GM19452 (cell line): ENCODE data around the gene CCDC177.
"Not testable (repeated sequence)": the region's sequence is repeated elsewhere in the genome, so short reads cannot be mapped to it uniquely, and the experiment has no call there.

Experiments used
- ATAC-seq: cut with Tn5 transposase; IDR thresholded peaks from one replicate; pipeline ENCODE4 v1.9.1; 2021; ENCODE audit not compliant: unreplicated experiment

Gene CCDC177

DNA sequence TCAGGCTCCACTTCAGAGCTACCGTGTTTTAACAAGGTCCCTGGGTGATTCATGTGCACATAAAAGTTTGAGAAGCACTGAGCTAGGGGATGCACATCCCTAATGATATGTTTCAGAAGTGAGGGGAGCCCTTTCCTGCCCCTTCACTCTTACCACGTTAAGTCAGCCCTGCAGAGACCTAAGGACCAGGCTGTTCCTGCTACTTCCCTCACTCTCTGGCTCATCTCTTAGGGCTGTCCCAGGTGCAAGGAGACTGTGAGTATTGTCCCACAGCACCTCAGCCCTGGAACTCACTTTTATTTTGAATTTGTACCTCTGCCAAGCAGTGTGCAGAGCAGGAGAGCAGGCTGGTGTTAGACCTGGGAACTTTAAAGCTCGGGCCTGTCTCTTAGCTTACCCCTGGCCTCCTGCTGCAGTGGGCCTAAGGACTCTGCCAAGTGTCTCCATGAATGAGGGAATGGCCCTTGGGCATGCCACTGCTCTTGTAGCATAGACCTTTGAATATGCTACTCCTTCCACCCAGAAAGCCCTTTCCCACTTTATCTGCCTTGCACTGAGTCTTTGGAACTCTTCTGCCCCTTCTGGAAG is 25.7 kb upstream of the CCDC177 start:
- ATAC-seq, result no peak

DNA sequence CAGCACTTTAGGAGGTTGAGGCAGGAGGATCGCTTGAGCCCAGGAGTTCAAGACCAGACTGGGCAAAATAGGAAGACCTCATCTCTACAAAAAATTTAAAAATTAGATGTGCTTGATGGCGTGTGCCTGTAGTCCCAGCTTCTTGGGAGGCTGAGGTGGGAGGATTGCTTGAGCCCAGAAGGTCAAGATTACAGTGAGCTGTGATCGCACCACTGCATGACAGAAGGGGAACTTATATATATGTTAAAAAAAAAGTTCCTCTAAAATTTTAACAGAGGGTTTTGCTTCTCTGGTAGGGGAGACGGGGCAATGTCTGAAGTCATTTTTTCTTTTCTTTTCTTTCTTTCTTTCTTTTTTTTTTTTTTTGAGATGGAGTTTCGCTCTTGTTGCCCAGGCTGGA is 24.8 kb upstream of the CCDC177 start:
- ATAC-seq, result not testable (repeated sequence)

DNA sequence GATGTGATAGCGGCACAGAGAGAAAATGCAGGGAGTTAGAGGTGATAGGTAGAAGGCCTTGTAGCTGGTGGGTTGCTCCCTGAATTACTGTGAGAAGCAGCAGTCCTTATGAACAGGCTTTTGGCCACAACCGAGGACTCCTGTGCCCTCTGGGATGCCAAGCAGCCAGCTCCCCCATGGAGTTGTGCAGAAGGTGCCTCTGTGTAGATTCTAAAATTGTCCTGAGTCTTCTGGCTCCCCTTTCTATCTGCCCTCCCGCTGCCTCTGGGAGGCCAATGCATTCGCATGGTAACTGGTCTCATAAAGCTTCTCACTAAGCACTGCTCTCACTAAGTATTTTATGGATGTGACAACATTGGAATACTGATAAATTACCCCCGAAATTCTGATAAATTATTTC is 20.7 kb upstream of the CCDC177 start:
- ATAC-seq, result no peak

DNA sequence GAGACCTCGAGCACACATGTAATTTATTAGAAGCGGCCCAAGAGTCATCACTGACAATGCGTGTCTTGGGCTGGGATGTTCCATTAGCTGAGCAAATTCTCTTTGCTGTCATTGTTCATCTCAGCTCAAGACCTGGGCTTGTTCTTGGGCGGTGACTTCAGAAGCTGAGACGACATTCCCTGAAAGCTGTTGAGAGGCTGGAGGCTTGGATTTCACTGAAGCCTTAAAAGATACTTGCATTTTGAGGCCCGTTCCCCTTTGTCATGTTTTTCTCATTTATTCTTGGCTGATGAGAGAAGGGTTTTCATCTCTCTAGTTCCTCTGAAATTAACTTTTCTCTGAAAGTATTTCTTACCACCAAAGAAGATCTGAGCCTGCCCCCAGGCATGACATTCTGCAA is 20.2 kb upstream of the CCDC177 start:
- no peak for ATAC-seq

DNA sequence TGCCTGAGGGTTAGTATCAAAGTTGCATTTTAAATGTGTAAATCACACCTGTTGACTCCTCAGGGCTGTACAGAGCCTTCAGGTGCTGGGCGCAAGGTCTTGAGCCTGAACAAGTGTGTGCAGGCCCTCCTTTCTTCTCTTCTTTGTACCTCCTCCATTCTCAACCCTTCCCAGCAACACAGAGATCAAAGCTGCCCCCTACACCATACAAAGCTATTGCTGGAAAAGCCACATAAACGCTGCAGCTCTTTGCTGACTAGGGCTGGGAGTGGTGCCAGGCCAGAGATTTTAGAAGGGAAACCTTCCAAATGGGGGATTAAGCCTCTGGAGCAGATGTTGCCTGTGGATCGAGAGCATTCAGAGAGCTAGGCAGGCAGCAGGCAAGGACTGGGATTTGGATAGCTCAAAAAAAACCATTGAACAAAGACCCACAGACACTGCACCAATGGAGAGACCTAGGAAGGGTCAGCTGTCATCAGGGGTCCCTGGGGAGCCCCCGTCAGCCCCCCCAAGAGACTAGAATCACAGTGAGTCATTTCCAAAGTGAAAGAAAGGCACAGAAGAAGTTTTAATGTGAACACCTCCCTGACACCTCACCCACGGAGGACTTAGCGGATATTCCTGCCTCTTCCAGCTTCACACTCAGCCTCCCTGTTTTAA is 18.5 kb upstream of the CCDC177 start:
- no peak for ATAC-seq

DNA sequence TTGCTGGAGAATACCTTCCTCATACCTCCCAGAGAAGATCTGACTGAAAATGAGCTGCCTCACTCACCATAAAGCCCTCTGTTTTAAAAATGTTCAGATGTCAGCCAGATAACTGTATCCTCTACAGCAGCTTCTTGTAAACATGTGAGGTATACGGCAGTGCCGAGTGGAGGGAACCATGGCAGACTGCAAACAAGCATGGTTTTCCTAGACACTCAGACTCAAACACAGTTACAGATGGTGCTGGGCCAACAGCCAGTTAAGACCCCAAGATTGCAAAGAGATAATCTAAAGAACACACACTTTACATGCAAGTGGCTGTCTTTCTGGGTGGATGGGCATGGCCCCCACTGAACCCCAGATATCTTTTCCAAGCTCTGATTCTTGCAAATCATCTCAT is 16.6 kb upstream of the CCDC177 start:
- ATAC-seq, result no peak

DNA sequence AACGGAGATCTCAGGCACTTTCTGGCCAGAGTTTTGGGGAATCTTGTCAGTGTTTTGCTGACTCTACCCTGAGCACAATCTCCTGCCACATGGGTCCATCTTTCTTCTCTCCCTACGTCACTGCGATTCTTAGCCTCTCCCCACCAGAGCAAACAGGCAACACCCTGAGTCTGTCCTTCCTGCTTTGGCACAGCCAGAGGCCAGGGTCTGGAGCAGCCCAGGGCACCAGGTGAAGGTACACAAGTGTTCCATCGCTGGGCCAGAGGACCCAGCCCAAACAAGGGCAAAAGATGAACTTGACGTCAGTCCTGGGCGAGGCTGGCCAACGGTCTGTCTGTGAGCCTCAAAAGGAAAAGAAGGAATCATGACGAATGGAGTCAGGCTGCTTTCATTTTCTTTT is 12.7 kb upstream of the CCDC177 start:
- ATAC-seq, result no peak

DNA sequence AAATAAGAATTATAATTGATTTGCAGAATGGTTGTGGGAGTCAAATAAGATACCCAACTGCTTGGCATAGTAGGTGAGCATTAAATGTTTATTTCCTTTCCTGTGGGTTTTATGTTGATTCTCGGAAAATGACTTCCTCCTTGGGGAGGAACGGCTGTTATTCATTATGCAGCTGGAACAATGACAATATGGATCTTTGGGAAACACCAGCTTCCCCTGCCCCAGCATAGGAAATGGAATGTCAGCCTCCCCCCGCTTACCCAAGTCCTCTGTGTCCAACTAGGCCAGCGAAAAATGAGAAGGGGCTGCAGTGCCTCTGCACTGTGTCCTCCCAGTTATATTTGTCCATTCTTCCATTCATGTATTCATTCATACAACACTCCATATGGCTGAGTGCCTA is 11.7 kb upstream of the CCDC177 start:
- no peak for ATAC-seq

DNA sequence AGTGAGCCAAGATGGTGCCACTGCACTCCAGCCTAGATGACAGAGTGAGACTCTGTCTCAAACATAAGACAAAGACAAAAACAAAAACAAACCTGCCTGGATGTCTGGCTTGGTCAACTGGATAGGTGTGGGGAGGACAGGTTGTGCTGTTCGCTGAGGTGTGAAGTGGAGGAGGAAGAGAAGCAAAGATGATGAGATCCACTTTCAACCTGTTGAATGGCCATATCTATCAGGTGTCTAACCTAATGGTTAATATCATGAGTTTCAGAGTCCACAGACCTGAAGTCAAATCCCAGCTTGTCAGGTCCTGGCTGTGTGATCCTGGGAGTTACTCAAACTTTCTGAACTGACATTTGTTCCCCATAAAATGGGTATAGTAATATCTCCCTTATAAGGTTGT is 9.7 kb upstream of the CCDC177 start:
- no peak for ATAC-seq

DNA sequence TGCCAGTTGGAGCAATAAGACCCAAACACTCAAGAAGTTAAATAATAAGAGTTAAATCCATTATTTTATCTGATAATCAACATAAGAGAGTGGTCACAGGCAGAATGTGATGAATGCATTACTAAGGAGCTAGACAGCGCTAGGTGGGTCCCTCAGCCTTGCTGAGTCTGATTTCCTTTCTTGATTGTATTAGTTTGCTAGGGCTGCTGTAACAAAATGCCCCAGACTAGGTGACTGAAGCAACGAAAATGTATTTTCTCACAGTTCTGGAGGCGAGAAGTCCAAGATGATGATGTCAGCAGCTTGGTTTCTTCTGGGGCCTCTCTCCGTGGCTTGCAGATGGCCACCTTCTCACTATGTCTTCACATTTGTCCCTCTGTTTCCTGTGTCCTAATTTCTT is 8.2 kb upstream of the CCDC177 start:
- no peak for ATAC-seq

DNA sequence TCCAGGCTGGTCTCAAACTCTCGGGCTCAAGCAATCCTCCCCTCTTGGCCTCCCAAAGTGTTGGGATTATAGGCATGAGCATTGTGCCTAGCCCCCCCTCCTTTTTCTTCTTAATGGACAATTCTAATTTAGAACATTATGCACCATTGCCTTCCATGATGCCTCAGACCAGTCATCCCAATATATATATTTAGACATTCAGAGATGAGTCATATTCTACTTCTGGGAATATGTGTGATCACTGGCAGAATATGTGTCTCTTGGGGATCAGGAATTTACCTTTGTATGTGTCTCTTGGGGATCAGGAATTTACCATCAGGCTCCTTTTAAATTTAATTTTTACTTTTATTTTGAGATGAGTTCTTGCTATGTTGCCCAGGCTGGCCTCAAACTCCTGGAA is 7.5 kb upstream of the CCDC177 start:
- no peak for ATAC-seq

DNA sequence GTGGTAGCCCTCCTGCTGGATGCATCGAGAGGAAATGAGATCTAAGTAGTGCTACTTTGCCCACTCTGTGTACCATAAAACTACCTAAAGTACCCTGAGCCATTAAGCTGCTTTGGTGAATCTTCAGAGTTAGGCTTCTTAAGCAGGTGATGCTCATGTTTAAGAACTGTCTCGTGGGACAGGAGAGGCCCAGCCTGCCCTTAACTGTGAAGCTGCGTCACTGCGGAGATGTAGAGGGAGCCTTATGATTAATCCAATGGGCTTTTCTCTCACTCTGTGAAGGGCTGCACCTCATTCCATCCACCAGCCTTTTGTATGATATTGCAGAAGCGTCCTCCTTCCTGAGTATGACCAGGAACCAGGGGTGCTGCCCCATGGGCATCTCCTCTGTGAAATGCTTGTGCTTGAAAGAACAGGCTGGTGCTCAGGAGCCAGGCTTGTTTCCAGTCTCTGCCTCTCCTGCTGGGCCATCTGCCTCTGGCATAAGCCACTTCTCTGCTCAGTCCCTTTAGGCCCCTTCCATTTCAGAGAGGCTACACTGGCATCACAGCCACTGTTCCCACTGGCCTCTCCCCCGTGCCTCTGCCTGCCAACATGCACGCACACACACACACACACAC is 6.8 kb upstream of the CCDC177 start:
- no peak for ATAC-seq

DNA sequence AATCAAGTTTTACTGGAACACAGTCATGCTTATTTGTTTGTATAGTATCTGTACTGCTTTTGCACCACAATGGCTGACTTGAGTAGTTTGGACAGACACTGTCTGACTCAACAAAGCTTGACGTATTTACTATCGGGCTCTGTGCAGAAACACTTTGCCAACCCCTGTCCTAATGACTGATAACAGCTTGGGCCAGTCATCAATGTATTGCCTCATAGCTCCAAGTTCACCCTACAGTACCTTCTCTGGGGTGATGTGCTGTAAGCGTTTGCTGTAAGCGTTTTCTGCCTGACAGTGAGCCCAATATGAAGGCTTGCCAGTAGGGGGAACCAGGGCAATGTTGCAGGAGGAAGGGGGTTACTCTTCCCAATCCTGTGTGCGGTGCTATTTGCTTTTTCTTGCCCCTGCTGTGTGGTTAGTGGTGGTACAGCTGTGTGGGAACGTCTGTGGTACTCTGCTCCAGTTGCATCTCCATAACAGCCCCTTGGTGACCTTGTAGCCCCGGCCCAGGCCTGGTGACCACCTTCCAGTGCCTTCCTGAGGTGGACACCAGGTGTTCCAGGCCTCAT is 5.4 kb upstream of the CCDC177 start:
- ATAC-seq, result no peak

DNA sequence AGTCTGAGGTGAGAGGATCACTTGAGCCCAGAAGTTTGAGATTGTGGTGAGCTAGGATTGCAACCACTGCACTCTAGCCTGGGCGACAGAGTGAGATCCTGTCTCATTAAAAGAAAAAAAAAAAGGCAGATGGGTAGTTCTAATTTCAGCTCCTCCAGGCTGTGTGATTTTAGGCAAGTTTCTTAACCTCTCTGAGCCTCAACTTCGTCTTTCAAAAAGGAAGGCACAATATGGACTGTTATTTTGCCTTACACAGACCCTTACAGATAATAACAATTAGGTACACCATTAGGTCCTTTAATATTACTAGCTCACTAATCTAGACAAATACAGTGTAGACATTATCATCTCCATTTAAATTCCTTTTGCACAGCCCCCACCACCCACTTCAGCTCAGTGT is 4.8 kb upstream of the CCDC177 start:
- no peak for ATAC-seq

DNA sequence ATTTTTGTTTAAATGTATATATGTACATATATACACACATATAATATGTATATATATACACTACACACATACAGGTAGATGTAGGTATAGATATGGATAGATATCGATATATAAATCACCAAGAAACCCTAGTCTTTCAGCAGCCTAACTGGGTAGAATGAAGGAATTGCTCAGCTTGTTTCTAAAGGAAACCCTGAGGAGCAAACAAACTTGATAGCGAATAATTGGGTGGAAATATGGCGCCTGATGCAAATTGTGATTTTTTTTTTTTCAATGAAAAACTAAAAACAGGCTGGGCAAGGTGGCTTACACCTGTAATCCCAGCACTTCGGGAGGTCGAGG is 254 bp upstream of the CCDC177 start:
- no peak for ATAC-seq

DNA sequence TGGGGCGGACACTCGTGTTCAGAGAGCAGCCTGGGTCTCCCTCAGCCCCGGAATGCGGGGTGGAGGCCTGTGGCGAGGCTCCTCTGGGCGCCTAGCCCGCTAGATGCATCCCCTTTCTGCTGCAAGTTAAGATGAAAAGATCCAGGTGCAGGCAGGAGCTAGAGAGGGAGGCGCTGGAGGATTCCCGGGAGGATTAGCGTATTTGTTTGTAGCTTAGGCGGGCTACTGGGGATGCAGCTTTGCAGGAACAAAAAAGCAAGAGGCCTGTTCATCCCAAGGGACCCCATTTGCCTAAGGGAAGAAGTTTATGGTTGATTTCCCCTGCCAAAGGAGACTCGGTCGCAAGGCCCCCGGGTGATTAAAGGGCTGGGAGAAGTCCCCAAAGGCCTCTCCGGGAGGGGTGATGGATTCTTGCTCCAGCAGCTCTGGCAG is 824 bp downstream of the CCDC177 start:
- no peak for ATAC-seq

DNA sequence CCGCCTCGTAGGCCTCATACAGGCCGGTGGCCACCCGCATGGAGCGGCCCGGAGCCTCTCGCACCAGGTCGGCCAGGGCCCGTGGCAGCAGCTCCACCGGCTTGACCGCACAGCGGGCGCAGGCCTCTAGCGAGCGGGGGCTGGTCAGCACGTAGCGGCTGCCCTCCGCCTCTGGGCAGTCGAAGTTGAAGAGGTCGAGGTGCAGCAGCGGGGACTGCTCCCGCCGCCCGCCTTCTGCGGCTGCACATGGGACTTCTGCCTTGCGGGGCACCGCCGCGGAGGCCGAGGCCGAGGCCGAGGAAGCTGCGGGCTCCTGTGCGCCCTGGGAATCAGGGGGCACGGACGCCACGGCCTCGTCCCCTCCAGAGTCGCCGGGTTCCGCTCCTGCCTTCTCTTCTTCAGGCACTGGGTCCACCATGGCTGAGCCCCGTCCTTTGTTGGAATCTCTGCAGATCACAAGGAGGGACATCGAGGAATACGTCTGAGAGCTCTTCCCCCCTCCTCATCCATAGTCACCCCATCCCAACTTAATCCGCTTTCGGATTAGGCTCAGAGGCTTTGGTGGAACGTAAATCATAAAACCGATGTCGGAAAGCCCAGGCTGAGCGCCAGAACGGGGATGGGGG is 1.4 kb downstream of the CCDC177 start:
- ATAC-seq, result no peak

DNA sequence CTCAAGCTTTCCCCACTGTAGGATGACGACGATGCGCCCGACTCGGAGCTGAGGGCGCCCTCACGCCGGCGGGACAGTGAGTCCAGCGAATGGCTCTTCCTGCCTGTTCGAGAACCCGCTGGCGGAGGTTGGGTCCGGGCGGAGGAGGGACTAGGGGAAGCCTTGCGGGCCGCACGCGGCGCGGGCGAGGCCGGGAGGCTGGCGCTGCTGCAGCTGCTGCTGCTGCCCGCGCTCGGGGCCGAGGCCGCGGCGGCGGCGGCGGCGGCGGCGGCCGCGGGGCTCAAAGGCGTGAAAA is 1.9 kb downstream of the CCDC177 start:
- no peak for ATAC-seq

DNA sequence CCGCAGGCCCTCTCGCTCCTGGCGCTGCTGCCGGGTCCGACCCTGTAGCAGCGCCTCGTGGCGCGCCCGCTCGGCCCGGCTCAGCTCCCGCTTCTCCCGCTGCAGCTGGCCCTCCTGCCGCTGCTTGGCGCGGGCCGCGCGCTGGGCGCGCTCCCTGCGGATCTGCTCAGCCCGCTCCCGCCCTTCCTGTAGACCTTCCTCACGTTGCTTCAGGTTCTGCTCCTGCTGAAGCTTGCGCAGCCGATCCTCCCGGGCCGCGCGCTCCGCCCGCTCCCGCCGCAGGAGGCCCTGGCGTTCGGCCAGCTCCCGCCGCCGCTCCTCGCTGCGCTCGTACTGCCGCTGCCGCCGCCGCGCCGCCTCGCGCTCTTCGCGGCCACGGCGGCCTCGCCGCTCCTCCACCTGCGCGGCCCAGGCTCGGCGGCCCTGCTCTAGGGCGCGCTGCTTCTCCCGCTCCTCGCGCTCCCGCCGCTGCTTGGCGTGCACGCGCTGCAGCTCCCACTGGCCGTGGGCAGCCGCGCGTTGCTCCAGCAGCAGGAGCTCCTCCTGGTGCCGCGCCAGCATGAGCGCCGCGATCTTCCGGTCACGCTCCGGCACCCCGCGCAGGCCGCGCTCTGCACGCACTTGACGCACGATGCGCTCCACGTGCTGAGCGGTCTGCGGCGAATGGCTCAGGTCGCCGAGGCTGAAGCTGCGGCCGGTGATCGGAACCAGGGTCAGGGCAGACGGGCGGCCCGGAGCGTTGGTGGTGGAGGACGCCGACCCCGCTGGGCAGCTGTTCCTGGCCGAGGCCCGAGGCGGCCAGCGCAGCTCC is 2.4 kb downstream of the CCDC177 start:
- ATAC-seq, result no peak

DNA sequence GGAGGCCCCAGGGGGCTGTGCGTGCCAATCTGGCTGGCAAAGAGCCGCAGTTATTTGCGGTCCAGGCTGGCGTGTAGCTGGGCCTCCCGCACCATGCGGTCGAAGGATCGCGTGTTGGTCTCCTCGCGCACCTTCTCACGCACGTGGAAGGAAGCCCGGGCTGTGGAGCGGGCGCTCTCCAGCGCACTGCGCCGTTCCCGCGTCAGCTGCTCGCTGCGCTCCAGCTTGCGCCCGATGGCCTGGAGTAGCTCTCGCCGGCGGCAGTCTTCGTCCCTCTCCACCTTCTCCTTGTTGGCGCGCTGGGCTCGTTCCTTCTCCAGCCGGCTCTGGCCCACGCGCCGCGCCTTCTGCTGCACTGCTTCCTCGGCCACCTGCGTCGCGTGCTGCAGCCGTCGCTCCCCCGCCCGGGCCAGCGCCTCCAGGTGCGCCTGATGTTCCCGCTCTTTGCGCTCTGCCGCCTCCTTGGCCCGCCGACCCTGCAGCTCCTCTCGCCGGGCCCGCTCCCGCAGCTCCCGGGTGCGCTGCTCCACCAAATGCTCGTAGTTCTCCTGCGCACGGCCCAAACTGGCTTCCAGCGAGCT is 3.1 kb downstream of the CCDC177 start:
- no peak for ATAC-seq

DNA sequence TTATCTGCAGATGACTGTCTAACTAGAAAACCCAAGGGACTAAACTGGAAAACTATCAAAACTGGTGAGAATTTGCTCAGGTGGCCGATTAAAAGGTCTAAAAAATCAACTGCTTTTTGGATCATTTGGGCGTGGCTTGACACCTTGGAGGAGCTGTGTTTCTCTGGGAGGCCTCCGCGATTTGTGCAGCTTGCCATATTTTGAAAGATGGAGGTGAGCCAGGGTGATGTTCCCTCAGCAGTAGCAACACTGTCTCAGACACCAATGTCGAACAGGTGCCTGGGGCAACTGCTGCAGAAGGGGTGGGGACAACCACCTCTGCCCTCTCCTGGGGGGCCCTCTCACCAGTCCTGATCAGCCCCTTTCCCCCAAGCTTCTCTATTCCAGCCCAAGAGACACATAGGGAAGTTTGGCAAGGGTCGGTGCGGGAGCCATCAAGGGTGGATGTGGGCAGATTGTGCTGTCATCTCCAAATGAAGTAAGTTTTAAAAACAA is 3.8 kb downstream of the CCDC177 start:
- no peak for ATAC-seq
